Measurements from ENCODE around the gene MSMO1. TPM values are rescaled to one million over a fixed set of nuclear protein-coding genes. Genes with fewer than 3 reads are reported as not detected.

Gene MSMO1
- polyA plus RNA-seq, 1 of the 3 experiments (the other 2 are of a cell fraction): 13.2 TPM

- TF ChIP-seq ELF1 (IDR thresholded peaks at IDR 0.05): no peak
- no peak for TF ChIP-seq MAX (IDR thresholded peaks at IDR 0.05; ENCODE audit: low read depth)
- peak; percentile 85 for TF ChIP-seq SMC3 (IDR thresholded peaks at IDR 0.05; ENCODE audit: low read depth, low read length)
- TF ChIP-seq IRF3 (IDR thresholded peaks at IDR 0.05; ENCODE audit: low read depth, low read length): no peak
- no peak for TF ChIP-seq USF2 (IDR thresholded peaks at IDR 0.05; ENCODE audit: borderline replicate concordance, low read depth, low read length)
- no peak for TF ChIP-seq EZH2phosphoT487 (IDR thresholded peaks at IDR 0.05; ENCODE audit: borderline replicate concordance, low read depth)
- TF ChIP-seq RXRA (IDR thresholded peaks at IDR 0.05; ENCODE audit: borderline replicate concordance, low read depth): no peak
- no peak for TF ChIP-seq RFX5 (IDR thresholded peaks at IDR 0.05; ENCODE audit: low read length)
- no peak for TF ChIP-seq TCF12 (IDR thresholded peaks at IDR 0.05)
- TF ChIP-seq JUND (IDR thresholded peaks at IDR 0.05): no peak
- TF ChIP-seq RAD21 (IDR thresholded peaks at IDR 0.05; ENCODE audit: low read length): peak; percentile 81
- no peak for TF ChIP-seq CHD2 (IDR thresholded peaks at IDR 0.05; ENCODE audit: low read length, partially characterized antibody)
- TF ChIP-seq POLR2AphosphoS5 (IDR thresholded peaks at IDR 0.05; ENCODE audit: low read depth, low read length): no peak
- no peak for TF ChIP-seq FOXJ3 (CRISPR knock-in tag; IDR thresholded peaks at IDR 0.05)
Observed at GRCh38 chr4:165355900-165356300, 28.4 kb downstream of the MSMO1 start (continued).

- no peak for TF ChIP-seq USF2 (IDR thresholded peaks at IDR 0.05; ENCODE audit: borderline replicate concordance, low read depth, low read length)
- no peak for TF ChIP-seq REST (IDR thresholded peaks at IDR 0.05; ENCODE audit: low read depth, low read length)
- no peak for TF ChIP-seq GABPA (IDR thresholded peaks at IDR 0.05; ENCODE audit: low read depth)
- TF ChIP-seq JUND (IDR thresholded peaks at IDR 0.05): no peak
- TF ChIP-seq YY1 (IDR thresholded peaks at IDR 0.05; ENCODE audit: low read depth): no peak
- TF ChIP-seq CTCF (IDR thresholded peaks at IDR 0.05): no peak
- TF ChIP-seq TCF12 (IDR thresholded peaks at IDR 0.05): no peak
- TF ChIP-seq PBX3 (IDR thresholded peaks at IDR 0.05): no peak
- no peak for TF ChIP-seq USF1 (IDR thresholded peaks at IDR 0.05; ENCODE audit: borderline replicate concordance, low read depth)
- TF ChIP-seq IRF3 (IDR thresholded peaks at IDR 0.05; ENCODE audit: low read depth, low read length): no peak
- H3K27ac ChIP-seq (ENCODE audit: low read depth in 2 of 2, low read length in 1 of 2): no peak overlapping the region
- POLR2A ChIA-PET: no interaction called here
- H2AFZ ChIP-seq (ENCODE audit: low read depth): no peak overlapping the region
- no peak for DNase-seq
- H3K36me3 ChIP-seq (replicated peaks in 1 of 2; ENCODE audit: control insufficient read depth in 1 of 2, insufficient read depth in 2 of 2, low read length in 1 of 2): no peaks in the 10 kb centered on the region
- no peaks in the 10 kb centered on the region for H3K79me2 ChIP-seq (ENCODE audit: insufficient read depth)
- H3K4me1 ChIP-seq (ENCODE audit: control insufficient read depth in 1 of 2, insufficient read depth in 2 of 2, low read depth in 1 of 2, low read length in 1 of 2): no peaks in the 10 kb centered on the region
- H3K27me3 ChIP-seq (ENCODE audit: insufficient read depth): no peaks in the 10 kb centered on the region
- H3F3A ChIP-seq (replicated peaks; ENCODE audit: insufficient read depth): no peaks in the 10 kb centered on the region
- H3K9ac ChIP-seq: no peak overlapping the region
- 67% methylated on average over 2 of the region's 2 CpGs for WGBS (ENCODE audit: low lambda C conversion rate)
- no peaks in the 10 kb centered on the region for H4K20me1 ChIP-seq (ENCODE audit: insufficient read depth)
- H3K9me3 ChIP-seq: no peaks in the 10 kb centered on the region
- CTCF ChIA-PET: interaction anchor here (0.8 to 8.3 kb wide), 5 partner anchors 16 to 228 kb away, joined by 3 to 64 read pairs (median 17); no protein-coding TSS in a partner anchor
- H3K4me3 ChIP-seq (ENCODE audit: low read depth in 2 of 2, low read length in 1 of 2): no peak overlapping the region
- no peak overlapping the region for H3K4me2 ChIP-seq
- H3K9me2 ChIP-seq: no peaks in the 10 kb centered on the region
Observed at GRCh38 chr4:165359506-165359905, 32.0 kb downstream of the MSMO1 start.

Data from SK-N-SH (cell line).